HCT116 (cell line): ENCODE results near the gene SERPIND1. TPM values are rescaled to one million over a fixed set of nuclear protein-coding genes. Genes with fewer than 3 reads are reported as not detected.

Experiments used
- ATAC-seq: fragments of 200-7000 bp; cut with Tn5 transposase; 2 replicates; pipeline ENCODE4 v1.9.1; 2020; ENCODE audit warnings: mild to moderate bottlenecking, moderate library complexity
- BruUV-seq: library from RNA; stranded (reverse); fragments of 400-500 nt; replicated peaks from 2 replicates; lab custom pipeline; 2021; lab: Mats Ljungman, UMichigan
- CTCF ChIA-PET: fragments of 300-600 bp; sonication (Branson Sonifier 250); formaldehyde crosslinking; loops from one replicate; lab custom pipeline; 2021; ENCODE audit warnings: antibody characterized with exemption; lab: Charles Lee
- POLR2A ChIA-PET: fragments of 300-600, 350-600 bp; sonication (Branson Sonifier 250); formaldehyde crosslinking; loops from one replicate; lab custom pipeline; 2021; ENCODE audit warnings: antibody characterized with exemption; lab: Charles Lee
- RAD21 ChIA-PET, 2 experiments: fragments of 300-600 bp; sonication (Branson Sonifier 250); formaldehyde crosslinking; loops; one replicate each; lab custom pipeline; 2023; ENCODE audit warnings: low total read pairs in 2 of 2; ENCODE audit not compliant: uncharacterized antibody in 2 of 2, unreplicated experiment in 2 of 2, low non-redundant PET in 1 of 2; lab: Charles Lee
- DNase-seq: peaks from one replicate; pipeline ENCODE4 v3.0.0-alpha.2; 2010; ENCODE audit warnings: low read depth, low spot score
- H2AFZ ChIP-seq: fragments of 200-600 bp; shearing (Covaris generic), sonication (generic); 2 replicates; pipeline ENCODE4 v1.6.1; 2017; ENCODE audit warnings: low read depth, mixed run types, mixed read lengths, antibody characterized with exemption, low read length; ENCODE audit not compliant: poor library complexity, severe bottlenecking
- H3K27ac ChIP-seq: 2 replicates; pipeline ENCODE4 v1.5.1; 2012; ENCODE audit warnings: low read depth, low read length
- H3K27me3 ChIP-seq: fragments of 200-600 bp; sonication (generic); 2 replicates; pipeline ENCODE4 v1.6.1; 2016; ENCODE audit warnings: mixed run types, low read length, mixed read lengths; ENCODE audit not compliant: insufficient read depth
- H3K36me3 ChIP-seq, 2 experiments: fragments of 200-500 bp in 1 of 2; fragments of 200-600 bp in 1 of 2; sonication (Bioruptor generic) in 1 of 2; sonication (generic) in 1 of 2; 2 replicates each; pipeline versions ENCODE4 v1.5.1 to v1.6.1; 2014 to 2016; ENCODE audit warnings: low read length in 2 of 2, inconsistent platforms in 1 of 2, mixed read lengths in 1 of 2, mixed run types in 1 of 2; ENCODE audit not compliant: insufficient read depth in 2 of 2, control insufficient read depth in 1 of 2
- H3K4me1 ChIP-seq, 2 experiments: fragments of 200-600 bp in 1 of 2; sonication (generic) in 1 of 2; 2 replicates each; pipeline versions ENCODE4 v1.5.1 to v1.6.1; 2012 to 2017; ENCODE audit warnings: low read length in 2 of 2, inconsistent platforms in 1 of 2, mild to moderate bottlenecking in 1 of 2, mixed read lengths in 1 of 2, mixed run types in 1 of 2, moderate library complexity in 1 of 2; ENCODE audit not compliant: insufficient read depth in 2 of 2, control insufficient read depth in 1 of 2
- H3K4me2 ChIP-seq: fragments of 200-600 bp; sonication (generic); 2 replicates; pipeline ENCODE4 v1.6.1; 2017; ENCODE audit warnings: mixed run types, low read length, mixed read lengths
- H3K4me3 ChIP-seq, 2 experiments: fragments of 200-600 bp in 1 of 2; sonication (generic) in 1 of 2; replicated peaks in 1 of 2; 2 replicates each; pipeline ENCODE4 v1.5.1; 2011 to 2016; ENCODE audit warnings: low read length in 2 of 2, control low read depth in 1 of 2, low read depth in 1 of 2, mild to moderate bottlenecking in 1 of 2, mixed read lengths in 1 of 2, mixed run types in 1 of 2
- H3K79me2 ChIP-seq: fragments of 200-600 bp; sonication (generic); 2 replicates; pipeline ENCODE4 v1.6.1; 2017; ENCODE audit warnings: mild to moderate bottlenecking, mixed run types, low read length, moderate library complexity, mixed read lengths; ENCODE audit not compliant: insufficient read depth
- H3K9ac ChIP-seq: fragments of 200-600 bp; sonication (generic); 2 replicates; pipeline ENCODE4 v1.6.1; 2016; ENCODE audit warnings: low read length, mixed read lengths
- H3K9me2 ChIP-seq: fragments of 200-600 bp; sonication (generic), shearing (Covaris generic); 2 replicates; pipeline ENCODE4 v1.6.1; 2017; ENCODE audit warnings: mixed run types, mild to moderate bottlenecking, moderate library complexity; ENCODE audit not compliant: insufficient read depth
- H3K9me3 ChIP-seq, 2 experiments: fragments of 200-500 bp in 1 of 2; fragments of 200-600 bp in 1 of 2; sonication (Bioruptor generic) in 1 of 2; sonication (generic) in 1 of 2; 2 replicates each; pipeline ENCODE4 v1.6.1; 2014 to 2017; ENCODE audit warnings: low read length in 2 of 2, mixed read lengths in 2 of 2, inconsistent platforms in 1 of 2, low read depth in 1 of 2, mild to moderate bottlenecking in 1 of 2, mixed run types in 1 of 2, moderate library complexity in 1 of 2; ENCODE audit not compliant: control insufficient read depth in 1 of 2, insufficient read depth in 1 of 2
- H4K20me1 ChIP-seq: fragments of 200-600 bp; sonication (generic), shearing (Covaris generic); 2 replicates; pipeline ENCODE4 v1.6.1; 2017; ENCODE audit warnings: mixed run types, mild to moderate bottlenecking, moderate library complexity; ENCODE audit not compliant: insufficient read depth
- ELF1 ChIP-seq: IDR thresholded peaks from 2 replicates; pipeline ENCODE4 v1.6.1; 2012; ENCODE audit warnings: low read depth, borderline replicate concordance
- EZH2phosphoT487 ChIP-seq: fragments of 200-600 bp; IDR thresholded peaks from 2 replicates; pipeline ENCODE4 v1.6.1; 2018; ENCODE audit warnings: antibody characterized with exemption, borderline replicate concordance
- TCF7L2 ChIP-seq: IDR thresholded peaks from 2 replicates; pipeline ENCODE4 v1.7.0; 2011; ENCODE audit warnings: borderline replicate concordance, inconsistent platforms; ENCODE audit not compliant: insufficient read depth, insufficient read length; ENCODE audit errors: extremely low read depth
- intact Hi-C: fragments of 100-400 bp; cut with micrococcal nuclease; formaldehyde crosslinking; loops from 2 replicates; pipeline ENCODE4 v1.10.0; 2022
- total RNA-seq: library from RNA; stranded (reverse); gene quantifications from one replicate; pipeline ENCODE4 v1.2.1, GENCODE V29; 2021; ENCODE audit not compliant: unreplicated experiment
- TF ChIP-seq, protein P1 (sequence below), 3 experiments: fragments of 200-600 bp in 1 of 3; sonication (generic) in 1 of 3; IDR thresholded peaks in 2 of 3; conservative IDR thresholded peaks in 1 of 3; 2 replicates each; pipeline ENCODE4 v1.5.1; 2012 to 2017; ENCODE audit warnings: low read depth in 2 of 3, low read length in 2 of 3, antibody characterized with exemption in 1 of 3, borderline replicate concordance in 1 of 3, control low read depth in 1 of 3, mild to moderate bottlenecking in 1 of 3, mixed read lengths in 1 of 3, mixed run types in 1 of 3, moderate library complexity in 1 of 3; ENCODE audit not compliant: insufficient read depth in 1 of 3
- TF ChIP-seq, protein P2 (sequence below): IDR thresholded peaks from 2 replicates; pipeline ENCODE4 v1.6.1; 2011; ENCODE audit warnings: mild to moderate bottlenecking, low read length, moderate library complexity; ENCODE audit not compliant: insufficient replicate concordance; ENCODE audit errors: extremely low read depth

The SERPIND1 gene
- total RNA-seq, 1 experiment from 2014 or later: 0.25 TPM

DNA sequence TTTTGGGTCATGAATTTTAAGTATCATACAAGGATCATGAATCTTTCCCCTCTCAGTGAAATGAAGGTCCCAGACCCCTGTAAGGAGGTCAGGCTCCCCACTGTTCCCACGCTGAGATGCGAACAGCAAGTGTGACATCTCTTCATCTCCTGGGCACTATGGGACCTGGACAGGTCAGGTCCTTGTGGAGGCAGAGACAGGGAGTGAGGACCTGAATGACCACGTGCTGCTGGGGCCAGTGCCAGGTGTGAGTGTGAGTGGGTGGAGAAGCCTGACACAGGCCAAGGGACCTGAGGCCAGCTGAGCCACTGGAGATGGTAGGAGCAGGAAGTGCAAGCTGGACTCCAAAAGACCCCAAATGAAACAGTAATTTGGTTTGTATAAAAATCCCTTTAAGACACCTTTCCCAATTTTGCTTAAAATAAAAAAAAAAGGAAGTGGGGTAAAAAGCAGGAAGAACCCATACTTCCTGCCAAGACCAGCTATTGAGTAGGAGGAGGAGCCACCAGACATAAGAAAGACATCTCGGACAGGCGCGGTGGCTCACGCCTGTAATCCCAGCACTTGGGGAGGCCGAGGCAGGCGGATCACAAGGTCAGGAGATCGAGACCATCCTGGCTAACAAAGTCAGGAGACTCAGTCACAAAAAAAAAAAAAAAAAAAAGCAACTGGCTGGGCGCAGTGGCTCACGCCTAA is 35.4 kb upstream of the SERPIND1 start:
- BruUV-seq: no TSS peak
- Histone ChIP-seq H2AFZ (no peak overlapping the region), H3K36me3 (peaks cover 0 to 6% of the 10 kb centered on the region in 2 experiments; a peak in 1 of 4 replicates), H3K9me3 (peaks cover 0 to 7% of the 10 kb centered on the region in 2 experiments; a peak in 2 of 4 replicates), H3K79me2 (no peaks in the 10 kb centered on the region), H3K4me1 (no peaks in the 10 kb centered on the region), H3K4me3 (no peak overlapping the region), H3K9me2 (no peaks in the 10 kb centered on the region), H3K4me2 (no peak overlapping the region), H3K27ac (no peak overlapping the region), H3K9ac (no peak overlapping the region), H3K27me3 (no peaks in the 10 kb centered on the region), H4K20me1 (no peaks in the 10 kb centered on the region)
- ATAC-seq (no peak), DNase-seq (no peak)
- RAD21 ChIA-PET: no interaction called here
- intact Hi-C loops: no loop called here
- CTCF ChIA-PET: interaction anchor here (0.7 kb wide), 1 partner anchor 147 kb away, joined by 3 read pairs; no protein-coding TSS in a partner anchor
- POLR2A ChIA-PET: no interaction called here
- TF ChIP-seq, protein P1, sequence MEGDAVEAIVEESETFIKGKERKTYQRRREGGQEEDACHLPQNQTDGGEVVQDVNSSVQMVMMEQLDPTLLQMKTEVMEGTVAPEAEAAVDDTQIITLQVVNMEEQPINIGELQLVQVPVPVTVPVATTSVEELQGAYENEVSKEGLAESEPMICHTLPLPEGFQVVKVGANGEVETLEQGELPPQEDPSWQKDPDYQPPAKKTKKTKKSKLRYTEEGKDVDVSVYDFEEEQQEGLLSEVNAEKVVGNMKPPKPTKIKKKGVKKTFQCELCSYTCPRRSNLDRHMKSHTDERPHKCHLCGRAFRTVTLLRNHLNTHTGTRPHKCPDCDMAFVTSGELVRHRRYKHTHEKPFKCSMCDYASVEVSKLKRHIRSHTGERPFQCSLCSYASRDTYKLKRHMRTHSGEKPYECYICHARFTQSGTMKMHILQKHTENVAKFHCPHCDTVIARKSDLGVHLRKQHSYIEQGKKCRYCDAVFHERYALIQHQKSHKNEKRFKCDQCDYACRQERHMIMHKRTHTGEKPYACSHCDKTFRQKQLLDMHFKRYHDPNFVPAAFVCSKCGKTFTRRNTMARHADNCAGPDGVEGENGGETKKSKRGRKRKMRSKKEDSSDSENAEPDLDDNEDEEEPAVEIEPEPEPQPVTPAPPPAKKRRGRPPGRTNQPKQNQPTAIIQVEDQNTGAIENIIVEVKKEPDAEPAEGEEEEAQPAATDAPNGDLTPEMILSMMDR (IDR thresholded peaks at IDR 0.05 in 2 of 3, conservative IDR thresholded peaks at IDR 0.05 in 1 of 3; ENCODE audit: borderline replicate concordance in 1 of 3, insufficient read depth in 1 of 3, low read depth in 2 of 3, low read length in 2 of 3): no peak

DNA sequence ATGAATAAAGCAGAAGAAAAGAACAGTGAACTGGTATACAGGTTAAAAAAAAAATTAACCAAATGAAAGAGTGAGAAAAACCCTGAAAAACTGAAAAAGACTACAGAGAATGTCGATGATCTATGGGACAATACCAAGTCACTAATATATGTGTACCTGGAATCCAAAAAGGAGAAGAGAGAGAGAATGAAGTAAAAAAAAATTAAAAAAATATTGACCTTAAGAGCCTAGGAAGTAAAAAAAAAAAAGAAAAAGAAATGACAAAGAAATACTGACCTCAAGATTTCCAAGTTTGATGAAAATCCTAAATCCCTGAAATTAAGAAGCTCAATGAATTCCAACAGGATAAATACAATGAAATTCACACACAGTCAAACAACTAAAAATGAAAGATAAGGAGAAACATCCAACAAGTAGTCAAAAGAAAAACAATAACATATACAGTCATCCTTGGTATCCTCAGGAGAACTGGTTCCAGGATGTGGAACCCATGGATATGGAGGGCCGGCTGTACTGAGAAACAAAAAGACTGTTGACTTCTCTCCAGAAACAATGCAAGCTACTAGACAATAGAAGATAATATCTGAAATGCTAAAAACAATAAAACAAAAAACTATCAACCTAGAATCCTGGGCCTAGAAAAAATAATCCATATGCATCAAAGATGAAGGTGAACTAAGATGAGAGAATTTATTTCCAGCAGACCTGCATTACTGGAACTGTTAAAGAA is 33.5 kb upstream of the SERPIND1 start:
- ChIA-PET POLR2A (no interaction called here), CTCF (no interaction called here), RAD21 (no interaction called here)
- Histone ChIP-seq H3K27ac (no peak overlapping the region), H4K20me1 (no peaks in the 10 kb centered on the region), H3K36me3 (peaks cover 2 to 6% of the 10 kb centered on the region in 2 experiments; a peak in 2 of 4 replicates), H2AFZ (no peak overlapping the region), H3K27me3 (no peaks in the 10 kb centered on the region), H3K4me1 (no peaks in the 10 kb centered on the region), H3K9ac (no peak overlapping the region)
- BruUV-seq: no TSS peak
- intact Hi-C loops: loop anchor here (2.0 kb wide), 1 partner anchor 134 kb away; no protein-coding TSS in a partner anchor
- TF ChIP-seq TCF7L2 (no peak), ELF1 (no peak), EZH2phosphoT487 (no peak)
- TF ChIP-seq, protein P2, sequence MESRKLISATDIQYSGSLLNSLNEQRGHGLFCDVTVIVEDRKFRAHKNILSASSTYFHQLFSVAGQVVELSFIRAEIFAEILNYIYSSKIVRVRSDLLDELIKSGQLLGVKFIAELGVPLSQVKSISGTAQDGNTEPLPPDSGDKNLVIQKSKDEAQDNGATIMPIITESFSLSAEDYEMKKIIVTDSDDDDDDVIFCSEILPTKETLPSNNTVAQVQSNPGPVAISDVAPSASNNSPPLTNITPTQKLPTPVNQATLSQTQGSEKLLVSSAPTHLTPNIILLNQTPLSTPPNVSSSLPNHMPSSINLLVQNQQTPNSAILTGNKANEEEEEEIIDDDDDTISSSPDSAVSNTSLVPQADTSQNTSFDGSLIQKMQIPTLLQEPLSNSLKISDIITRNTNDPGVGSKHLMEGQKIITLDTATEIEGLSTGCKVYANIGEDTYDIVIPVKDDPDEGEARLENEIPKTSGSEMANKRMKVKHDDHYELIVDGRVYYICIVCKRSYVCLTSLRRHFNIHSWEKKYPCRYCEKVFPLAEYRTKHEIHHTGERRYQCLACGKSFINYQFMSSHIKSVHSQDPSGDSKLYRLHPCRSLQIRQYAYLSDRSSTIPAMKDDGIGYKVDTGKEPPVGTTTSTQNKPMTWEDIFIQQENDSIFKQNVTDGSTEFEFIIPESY: no peak
- TF ChIP-seq, all 23 proteins: peak for 0
- H3K4me3 ChIP-seq: no peak overlapping the region
- H3K9me3 ChIP-seq: peaks cover 0 to 7% of the 10 kb centered on the region in 2 experiments; a peak in 2 of 4 replicates
- no peaks in the 10 kb centered on the region for H3K9me2 ChIP-seq
- ATAC-seq: no peak
- DNase-seq: no peak
- H3K79me2 ChIP-seq: no peaks in the 10 kb centered on the region
- no peak overlapping the region for H3K4me2 ChIP-seq
